Measurements from ENCODE around the gene IGFBP1. TPM values are rescaled to one million over a fixed set of nuclear protein-coding genes. Genes with fewer than 3 reads are reported as not detected.
A peak's percentile ranks its signal among the peaks of the same experiment; 100 is the strongest.

IGFBP1 gene
- polyA plus RNA-seq, 1 experiment: not detected

DNA sequence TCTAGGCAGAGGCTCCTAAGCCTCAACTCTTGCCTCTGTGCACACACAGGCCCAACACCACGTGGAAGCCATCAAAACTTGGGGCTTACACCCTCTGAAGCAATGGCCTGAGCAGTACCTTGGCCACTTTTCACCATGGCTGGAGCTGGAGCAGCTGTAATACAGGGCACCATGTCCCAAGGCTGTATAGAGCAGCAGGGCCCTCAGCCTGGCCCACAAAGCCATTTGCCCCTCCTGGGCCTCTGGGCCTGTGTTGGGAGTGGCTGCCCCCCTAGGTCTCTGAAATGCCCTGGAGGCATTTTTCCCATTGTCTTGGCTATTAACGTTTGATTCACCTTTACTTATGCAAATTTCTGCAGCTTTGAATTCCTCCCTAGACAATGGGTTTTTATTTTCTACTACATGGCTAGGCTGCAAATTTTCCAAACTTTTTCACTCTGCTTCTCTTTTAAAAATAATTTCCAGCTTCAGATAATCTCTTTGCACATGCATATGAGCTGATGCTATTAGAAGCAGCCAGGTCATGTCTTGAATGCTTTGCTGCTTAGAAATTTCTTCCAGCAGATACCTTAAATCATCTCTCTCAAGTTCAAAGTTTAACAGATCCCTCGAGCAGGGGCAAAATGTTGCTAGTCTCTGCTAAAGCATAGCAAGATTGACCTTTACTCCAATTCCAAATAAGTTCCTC is 9.7 kb upstream of the IGFBP1 start:
- ChIA-PET POLR2A (no interaction called here), CTCF (interaction anchor here (1.4 kb wide), 1 partner anchor 15 kb away, joined by 3 read pairs; no protein-coding TSS in a partner anchor)
- DNase-seq (ENCODE audit: low read depth): no peak
- Histone ChIP-seq H3K36me3 (ENCODE audit: control insufficient read depth, insufficient read depth, low read length) (no peaks in the 10 kb centered on the region), H3K4me3 (ENCODE audit: low read depth, low read length) (no peak overlapping the region), H3K27me3 (ENCODE audit: control insufficient read depth, insufficient read depth, low read length) (no peaks in the 10 kb centered on the region)
- TF ChIP-seq, protein P1, sequence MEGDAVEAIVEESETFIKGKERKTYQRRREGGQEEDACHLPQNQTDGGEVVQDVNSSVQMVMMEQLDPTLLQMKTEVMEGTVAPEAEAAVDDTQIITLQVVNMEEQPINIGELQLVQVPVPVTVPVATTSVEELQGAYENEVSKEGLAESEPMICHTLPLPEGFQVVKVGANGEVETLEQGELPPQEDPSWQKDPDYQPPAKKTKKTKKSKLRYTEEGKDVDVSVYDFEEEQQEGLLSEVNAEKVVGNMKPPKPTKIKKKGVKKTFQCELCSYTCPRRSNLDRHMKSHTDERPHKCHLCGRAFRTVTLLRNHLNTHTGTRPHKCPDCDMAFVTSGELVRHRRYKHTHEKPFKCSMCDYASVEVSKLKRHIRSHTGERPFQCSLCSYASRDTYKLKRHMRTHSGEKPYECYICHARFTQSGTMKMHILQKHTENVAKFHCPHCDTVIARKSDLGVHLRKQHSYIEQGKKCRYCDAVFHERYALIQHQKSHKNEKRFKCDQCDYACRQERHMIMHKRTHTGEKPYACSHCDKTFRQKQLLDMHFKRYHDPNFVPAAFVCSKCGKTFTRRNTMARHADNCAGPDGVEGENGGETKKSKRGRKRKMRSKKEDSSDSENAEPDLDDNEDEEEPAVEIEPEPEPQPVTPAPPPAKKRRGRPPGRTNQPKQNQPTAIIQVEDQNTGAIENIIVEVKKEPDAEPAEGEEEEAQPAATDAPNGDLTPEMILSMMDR (IDR thresholded peaks at IDR 0.05; ENCODE audit: insufficient read depth, low read depth, low read length): no peak

DNA sequence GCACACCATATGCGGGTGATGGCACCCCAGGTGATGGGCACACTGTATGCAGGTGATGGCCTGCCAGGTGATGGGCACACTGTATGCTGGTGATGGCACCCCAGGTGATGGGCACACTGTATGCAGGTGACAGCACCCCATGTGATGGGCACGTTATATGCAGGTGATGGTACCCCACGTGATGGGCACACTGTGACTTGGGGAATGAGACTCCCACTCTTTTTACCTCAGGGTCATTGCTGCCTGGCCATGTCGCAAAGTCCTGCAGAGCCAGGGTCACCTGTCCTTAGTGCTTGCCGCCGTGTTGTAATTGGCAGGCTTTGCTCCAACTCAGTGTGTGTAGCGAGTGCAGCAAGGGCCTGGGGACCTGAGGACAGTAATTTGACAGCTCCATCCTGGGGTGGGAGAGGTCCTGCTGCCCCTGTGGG is 7.8 kb upstream of the IGFBP1 start:
- DNase-seq (ENCODE audit: low read depth): no peak
- no peaks in the 10 kb centered on the region for H3K27me3 ChIP-seq (ENCODE audit: control insufficient read depth, insufficient read depth, low read length)
- POLR2A ChIA-PET: no interaction called here
- CTCF ChIA-PET: no interaction called here
- H3K4me3 ChIP-seq (ENCODE audit: low read depth, low read length): no peak overlapping the region
- TF ChIP-seq, protein P1 (IDR thresholded peaks at IDR 0.05; ENCODE audit: insufficient read depth, low read depth, low read length): no peak
- H3K36me3 ChIP-seq (ENCODE audit: control insufficient read depth, insufficient read depth, low read length): no peaks in the 10 kb centered on the region

- no peaks in the 10 kb centered on the region for H3K36me3 ChIP-seq (ENCODE audit: control insufficient read depth, insufficient read depth, low read length)
- H3K27me3 ChIP-seq (ENCODE audit: control insufficient read depth, insufficient read depth, low read length): no peaks in the 10 kb centered on the region
- DNase-seq (ENCODE audit: low read depth): no peak
- ChIA-PET CTCF (interaction anchor here (1.0 to 1.9 kb wide), 3 partner anchors 9 to 36 kb away, joined by 3 to 9 read pairs (median 4); no protein-coding TSS in a partner anchor), POLR2A (no interaction called here)
- H3K4me3 ChIP-seq (ENCODE audit: low read depth, low read length): no peak overlapping the region
- TF ChIP-seq, protein P1 (IDR thresholded peaks at IDR 0.05; ENCODE audit: insufficient read depth, low read depth, low read length): no peak
Measured at GRCh38 chr7:45881280-45881758, 7.0 kb upstream of the IGFBP1 start.

GRCh38 chr7:45881759-45882464 is 6.4 kb upstream of the IGFBP1 start:
- ChIA-PET POLR2A (interaction anchor here (0.6 kb wide), 1 partner anchor 1385 kb away, joined by 10 read pairs; no protein-coding TSS in a partner anchor), CTCF (interaction anchor here (1.0 to 1.9 kb wide), 3 partner anchors 10 to 35 kb away, joined by 3 to 9 read pairs (median 4); no protein-coding TSS in a partner anchor)
- no peaks in the 10 kb centered on the region for H3K27me3 ChIP-seq (ENCODE audit: control insufficient read depth, insufficient read depth, low read length)
- TF ChIP-seq, protein P1 (IDR thresholded peaks at IDR 0.05; ENCODE audit: insufficient read depth, low read depth, low read length): no peak
- no peak overlapping the region for H3K4me3 ChIP-seq (ENCODE audit: low read depth, low read length)
- no peaks in the 10 kb centered on the region for H3K36me3 ChIP-seq (ENCODE audit: control insufficient read depth, insufficient read depth, low read length)
- DNase-seq (ENCODE audit: low read depth): peak; percentile 50

- TF ChIP-seq, protein P1 (IDR thresholded peaks at IDR 0.05; ENCODE audit: insufficient read depth, low read depth, low read length): no peak
- ChIA-PET POLR2A (interaction anchor here (0.6 kb wide), 1 partner anchor 1385 kb away, joined by 10 read pairs; no protein-coding TSS in a partner anchor), CTCF (interaction anchor here (1.0 to 1.9 kb wide), 3 partner anchors 9 to 35 kb away, joined by 3 to 9 read pairs (median 4); no protein-coding TSS in a partner anchor)
Measured at GRCh38 chr7:45882465-45882810, 5.8 kb upstream of the IGFBP1 start.

More at GRCh38 chr7:45882465-45882810, 5.8 kb upstream of the IGFBP1 start:
- Histone ChIP-seq H3K36me3 (ENCODE audit: control insufficient read depth, insufficient read depth, low read length) (no peaks in the 10 kb centered on the region), H3K27me3 (ENCODE audit: control insufficient read depth, insufficient read depth, low read length) (no peaks in the 10 kb centered on the region), H3K4me3 (ENCODE audit: low read depth, low read length) (no peak overlapping the region)
- no peak for DNase-seq (ENCODE audit: low read depth)
